SK-N-SH treated with all-trans-retinoic acid at 6 μM for 48 hours (cell line): ENCODE data around the gene PRR4.

Source experiments
- ATAC-seq: fragments of 200-7000 bp; cut with Tn5 transposase; 3 replicates; pipeline ENCODE4 v1.9.1; 2020; ENCODE audit warnings: mild to moderate bottlenecking, moderate library complexity
- BACH2 ChIP-seq: fragments of 250-450 bp; sonication (Bioruptor Pico); IDR thresholded peaks from 2 replicates; pipeline ENCODE4 v1.9.0; 2021; ENCODE audit warnings: mild to moderate bottlenecking, borderline replicate concordance
- CSDC2 ChIP-seq: fragments of 250-450 bp; sonication (Bioruptor Pico); IDR thresholded peaks from 2 replicates; pipeline ENCODE4 v1.5.0; 2020; ENCODE audit warnings: mild to moderate bottlenecking, moderate library complexity
- ESRRG ChIP-seq: fragments of 250-450 bp; sonication (Bioruptor Pico); IDR thresholded peaks from 2 replicates; pipeline ENCODE4 v1.6.1; 2021; ENCODE audit warnings: mild to moderate bottlenecking
- OSR1 ChIP-seq: fragments of 250-450 bp; sonication (Bioruptor Pico); IDR thresholded peaks from 2 replicates; pipeline ENCODE4 v1.8.0; 2022; ENCODE audit warnings: moderate library complexity, mild to moderate bottlenecking, inconsistent platforms
- PPARA ChIP-seq: fragments of 250-450 bp; sonication (Bioruptor Pico); IDR thresholded peaks from 2 replicates; pipeline ENCODE4 v1.5.0; 2020; ENCODE audit warnings: mild to moderate bottlenecking, borderline replicate concordance
- RARB ChIP-seq: fragments of 250-450 bp; sonication (Bioruptor Pico); IDR thresholded peaks from 2 replicates; pipeline ENCODE4 v1.8.0; 2021; ENCODE audit warnings: mild to moderate bottlenecking, moderate library complexity
- SNAI2 ChIP-seq: fragments of 250-450 bp; sonication (Bioruptor Pico); IDR thresholded peaks from 2 replicates; pipeline ENCODE4 v1.5.0; 2020; ENCODE audit warnings: mild to moderate bottlenecking, moderate library complexity
- TCF4 ChIP-seq: fragments of 250-450 bp; sonication (Bioruptor Pico); IDR thresholded peaks from 2 replicates; pipeline ENCODE4 v1.8.0; 2021; ENCODE audit warnings: mild to moderate bottlenecking, moderate library complexity, borderline replicate concordance
- TOX ChIP-seq: fragments of 250-450 bp; sonication (Bioruptor Pico); IDR thresholded peaks from 2 replicates; pipeline ENCODE4 v1.8.0; 2021; ENCODE audit warnings: mild to moderate bottlenecking, moderate library complexity, borderline replicate concordance
- ZFP3 ChIP-seq: fragments of 250-450 bp; sonication (Bioruptor Pico); IDR thresholded peaks from 2 replicates; pipeline ENCODE4 v1.5.0; 2020; ENCODE audit warnings: mild to moderate bottlenecking, moderate library complexity
- ZFP30 ChIP-seq: fragments of 450-650 bp; formaldehyde crosslinking; IDR thresholded peaks from 2 replicates; pipeline ENCODE4 v1.5.0; 2022; ENCODE audit warnings: mild to moderate bottlenecking, moderate library complexity
- ZNF565 ChIP-seq: fragments of 450-650 bp; formaldehyde crosslinking; conservative IDR thresholded peaks from 2 replicates; pipeline ENCODE4 v1.5.0; 2020; ENCODE audit warnings: low read depth, mild to moderate bottlenecking, moderate library complexity
- ZNF70 ChIP-seq: fragments of 450-650 bp; formaldehyde crosslinking; IDR thresholded peaks from 2 replicates; pipeline ENCODE4 v1.5.0; 2020; ENCODE audit warnings: mild to moderate bottlenecking, moderate library complexity
- ZNF8 ChIP-seq: fragments of 450-650 bp; formaldehyde crosslinking; IDR thresholded peaks from 2 replicates; pipeline ENCODE4 v1.5.0; 2020; ENCODE audit warnings: mild to moderate bottlenecking, moderate library complexity
- TF ChIP-seq, protein P1 (sequence below): fragments of 250-450 bp; sonication (Bioruptor Pico); IDR thresholded peaks from 2 replicates; pipeline ENCODE4 v1.5.1; 2021; ENCODE audit warnings: mild to moderate bottlenecking, moderate library complexity
- TF ChIP-seq, protein P2 (sequence below): fragments of 250-450 bp; sonication (Bioruptor Pico); IDR thresholded peaks from 2 replicates; pipeline ENCODE4 v1.8.0; 2021; ENCODE audit warnings: low read depth, mild to moderate bottlenecking, moderate library complexity, borderline replicate concordance
- TF ChIP-seq, protein P3 (sequence below): fragments of 250-450 bp; sonication (Bioruptor Pico); IDR thresholded peaks from 2 replicates; pipeline ENCODE4 v1.8.0; 2020; ENCODE audit warnings: mild to moderate bottlenecking, moderate library complexity, borderline replicate concordance
- TF ChIP-seq, protein P4 (sequence below): fragments of 250-450 bp; sonication (Bioruptor Pico); IDR thresholded peaks from 2 replicates; pipeline ENCODE4 v1.5.1; 2020; ENCODE audit warnings: low read depth, mild to moderate bottlenecking, moderate library complexity
- TF ChIP-seq, protein P5 (sequence below): fragments of 250-450 bp; sonication (Bioruptor Pico); IDR thresholded peaks from 2 replicates; pipeline ENCODE4 v1.5.0; 2020; ENCODE audit warnings: mild to moderate bottlenecking, moderate library complexity

The PRR4 gene

DNA sequence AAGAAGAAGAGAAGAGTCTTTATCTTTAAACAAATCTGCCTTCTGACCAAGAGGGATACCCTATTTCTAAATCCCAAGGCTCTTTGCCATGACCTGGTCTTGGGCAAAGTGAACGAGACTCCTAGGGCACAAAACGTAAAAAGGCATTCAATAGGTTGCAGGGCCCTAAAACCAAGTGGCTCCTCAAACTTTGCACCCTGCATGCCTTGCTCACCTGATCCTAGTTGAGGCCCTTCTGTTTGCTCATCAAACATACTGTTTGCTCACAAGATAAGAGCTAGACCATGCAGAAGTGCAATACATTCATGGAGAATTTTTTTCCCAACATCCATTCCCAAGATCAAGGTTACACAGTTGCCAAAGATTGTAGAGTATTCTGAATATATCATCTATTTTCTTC lies 42.7 kb upstream of the PRR4 start (continued):
- TF ChIP-seq, protein P1, sequence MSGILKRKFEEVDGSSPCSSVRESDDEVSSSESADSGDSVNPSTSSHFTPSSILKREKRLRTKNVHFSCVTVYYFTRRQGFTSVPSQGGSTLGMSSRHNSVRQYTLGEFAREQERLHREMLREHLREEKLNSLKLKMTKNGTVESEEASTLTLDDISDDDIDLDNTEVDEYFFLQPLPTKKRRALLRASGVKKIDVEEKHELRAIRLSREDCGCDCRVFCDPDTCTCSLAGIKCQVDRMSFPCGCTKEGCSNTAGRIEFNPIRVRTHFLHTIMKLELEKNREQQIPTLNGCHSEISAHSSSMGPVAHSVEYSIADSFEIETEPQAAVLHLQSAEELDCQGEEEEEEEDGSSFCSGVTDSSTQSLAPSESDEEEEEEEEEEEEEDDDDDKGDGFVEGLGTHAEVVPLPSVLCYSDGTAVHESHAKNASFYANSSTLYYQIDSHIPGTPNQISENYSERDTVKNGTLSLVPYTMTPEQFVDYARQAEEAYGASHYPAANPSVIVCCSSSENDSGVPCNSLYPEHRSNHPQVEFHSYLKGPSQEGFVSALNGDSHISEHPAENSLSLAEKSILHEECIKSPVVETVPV (CRISPR knock-in tag), result no peak
- TF ChIP-seq OSR1 (CRISPR knock-in tag), result no peak

DNA sequence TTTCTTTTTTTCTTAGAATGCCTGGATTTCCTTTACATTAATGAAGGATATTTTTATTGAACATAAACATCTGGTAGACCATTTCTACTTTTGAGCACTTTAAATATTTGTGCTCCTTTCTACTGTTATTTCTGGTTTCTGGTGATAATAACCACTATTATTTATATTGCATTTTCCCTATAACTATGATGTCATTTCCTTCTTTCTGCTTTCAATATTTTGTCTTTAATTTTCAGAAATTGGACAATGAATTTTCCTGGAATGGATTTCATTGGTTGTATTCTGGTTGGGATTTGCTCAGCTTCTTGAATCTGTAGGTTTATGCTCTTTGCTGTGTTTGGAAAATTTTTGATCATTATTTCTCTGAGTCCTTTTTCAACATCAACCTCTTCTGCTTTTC lies 40.0 kb upstream of the PRR4 start:
- no peak for ATAC-seq
- no peak for TF ChIP-seq SNAI2 (CRISPR knock-in tag)
- TF ChIP-seq ZFP30 (CRISPR knock-in tag), result no peak
- TF ChIP-seq ZFP3 (CRISPR knock-in tag), result no peak
- TF ChIP-seq, protein P2, sequence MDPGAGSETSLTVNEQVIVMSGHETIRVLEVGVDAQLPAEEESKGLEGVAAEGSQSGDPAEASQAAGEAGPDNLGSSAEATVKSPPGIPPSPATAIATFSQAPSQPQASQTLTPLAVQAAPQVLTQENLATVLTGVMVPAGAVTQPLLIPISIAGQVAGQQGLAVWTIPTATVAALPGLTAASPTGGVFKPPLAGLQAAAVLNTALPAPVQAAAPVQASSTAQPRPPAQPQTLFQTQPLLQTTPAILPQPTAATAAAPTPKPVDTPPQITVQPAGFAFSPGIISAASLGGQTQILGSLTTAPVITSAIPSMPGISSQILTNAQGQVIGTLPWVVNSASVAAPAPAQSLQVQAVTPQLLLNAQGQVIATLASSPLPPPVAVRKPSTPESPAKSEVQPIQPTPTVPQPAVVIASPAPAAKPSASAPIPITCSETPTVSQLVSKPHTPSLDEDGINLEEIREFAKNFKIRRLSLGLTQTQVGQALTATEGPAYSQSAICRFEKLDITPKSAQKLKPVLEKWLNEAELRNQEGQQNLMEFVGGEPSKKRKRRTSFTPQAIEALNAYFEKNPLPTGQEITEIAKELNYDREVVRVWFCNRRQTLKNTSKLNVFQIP (CRISPR knock-in tag), result no peak
- TF ChIP-seq ESRRG (CRISPR knock-in tag), result no peak
- TF ChIP-seq, protein P3, sequence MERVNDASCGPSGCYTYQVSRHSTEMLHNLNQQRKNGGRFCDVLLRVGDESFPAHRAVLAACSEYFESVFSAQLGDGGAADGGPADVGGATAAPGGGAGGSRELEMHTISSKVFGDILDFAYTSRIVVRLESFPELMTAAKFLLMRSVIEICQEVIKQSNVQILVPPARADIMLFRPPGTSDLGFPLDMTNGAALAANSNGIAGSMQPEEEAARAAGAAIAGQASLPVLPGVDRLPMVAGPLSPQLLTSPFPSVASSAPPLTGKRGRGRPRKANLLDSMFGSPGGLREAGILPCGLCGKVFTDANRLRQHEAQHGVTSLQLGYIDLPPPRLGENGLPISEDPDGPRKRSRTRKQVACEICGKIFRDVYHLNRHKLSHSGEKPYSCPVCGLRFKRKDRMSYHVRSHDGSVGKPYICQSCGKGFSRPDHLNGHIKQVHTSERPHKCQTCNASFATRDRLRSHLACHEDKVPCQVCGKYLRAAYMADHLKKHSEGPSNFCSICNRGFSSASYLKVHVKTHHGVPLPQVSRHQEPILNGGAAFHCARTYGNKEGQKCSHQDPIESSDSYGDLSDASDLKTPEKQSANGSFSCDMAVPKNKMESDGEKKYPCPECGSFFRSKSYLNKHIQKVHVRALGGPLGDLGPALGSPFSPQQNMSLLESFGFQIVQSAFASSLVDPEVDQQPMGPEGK, result no peak
- no peak for TF ChIP-seq CSDC2 (CRISPR knock-in tag)
- TF ChIP-seq OSR1 (CRISPR knock-in tag), result no peak
- no peak for TF ChIP-seq ZNF565 (CRISPR knock-in tag)
- TF ChIP-seq ZNF70 (CRISPR knock-in tag), result no peak
- no peak for TF ChIP-seq ZNF8 (CRISPR knock-in tag)
- TF ChIP-seq, protein P1 (CRISPR knock-in tag), result no peak
- TF ChIP-seq TOX (CRISPR knock-in tag), result no peak
- no peak for TF ChIP-seq BACH2 (CRISPR knock-in tag)
- TF ChIP-seq, all 23 proteins: peak for 0

DNA sequence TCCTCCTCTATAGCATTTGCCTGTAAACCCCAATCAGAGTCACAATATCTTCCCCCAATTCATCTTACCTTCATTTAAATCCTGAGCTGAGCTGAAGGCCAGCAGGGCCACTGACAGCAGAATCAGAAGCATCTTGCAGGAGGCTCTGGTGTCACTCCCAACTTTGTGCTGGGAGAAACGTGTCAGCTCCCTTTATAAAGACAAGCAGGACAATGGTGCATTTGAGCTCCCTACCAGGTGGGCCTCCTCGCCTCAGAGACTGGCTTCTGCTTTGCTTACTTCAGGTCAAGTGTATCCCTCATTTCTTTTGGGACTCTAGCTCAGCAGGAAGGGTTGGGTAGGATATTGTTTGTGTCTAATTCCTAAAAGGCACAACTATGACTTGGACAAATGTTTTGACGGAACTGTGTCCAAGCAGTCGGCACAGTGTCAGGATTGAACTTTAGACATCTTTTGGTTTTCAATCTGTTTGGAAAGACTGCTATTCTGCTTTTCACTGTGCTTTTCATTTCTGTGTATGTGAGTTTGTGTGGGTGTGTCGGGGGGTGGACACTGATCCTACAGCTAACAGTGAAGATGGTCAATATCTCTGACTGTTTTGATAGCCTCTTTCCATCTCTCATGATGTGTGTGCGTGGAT lies 34.9 kb upstream of the PRR4 start, which contains the start of gene PRH1:
TSS of gene PRH1 (minus strand) at position 170 of the 640 bp plus-strand sequence. CDS start at position 132, 38 bp downstream.
- ATAC-seq, result no peak
- no peak for TF ChIP-seq RARB
- TF ChIP-seq PPARA (CRISPR knock-in tag), result no peak
- TF ChIP-seq ZFP30 (CRISPR knock-in tag), result no peak
- TF ChIP-seq, protein P4, sequence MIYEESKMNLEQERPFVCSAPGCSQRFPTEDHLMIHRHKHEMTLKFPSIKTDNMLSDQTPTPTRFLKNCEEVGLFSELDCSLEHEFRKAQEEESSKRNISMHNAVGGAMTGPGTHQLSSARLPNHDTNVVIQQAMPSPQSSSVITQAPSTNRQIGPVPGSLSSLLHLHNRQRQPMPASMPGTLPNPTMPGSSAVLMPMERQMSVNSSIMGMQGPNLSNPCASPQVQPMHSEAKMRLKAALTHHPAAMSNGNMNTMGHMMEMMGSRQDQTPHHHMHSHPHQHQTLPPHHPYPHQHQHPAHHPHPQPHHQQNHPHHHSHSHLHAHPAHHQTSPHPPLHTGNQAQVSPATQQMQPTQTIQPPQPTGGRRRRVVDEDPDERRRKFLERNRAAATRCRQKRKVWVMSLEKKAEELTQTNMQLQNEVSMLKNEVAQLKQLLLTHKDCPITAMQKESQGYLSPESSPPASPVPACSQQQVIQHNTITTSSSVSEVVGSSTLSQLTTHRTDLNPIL, result no peak
- TF ChIP-seq ESRRG (CRISPR knock-in tag), result no peak
- TF ChIP-seq, protein P2 (CRISPR knock-in tag), result no peak
- no peak for TF ChIP-seq ZNF8 (CRISPR knock-in tag)
- TF ChIP-seq CSDC2 (CRISPR knock-in tag), result no peak
- TF ChIP-seq, protein P3, result no peak
- TF ChIP-seq ZFP3 (CRISPR knock-in tag), result no peak
- TF ChIP-seq TCF4 (CRISPR knock-in tag), result no peak
- no peak for TF ChIP-seq SNAI2 (CRISPR knock-in tag)
- TF ChIP-seq, protein P5, sequence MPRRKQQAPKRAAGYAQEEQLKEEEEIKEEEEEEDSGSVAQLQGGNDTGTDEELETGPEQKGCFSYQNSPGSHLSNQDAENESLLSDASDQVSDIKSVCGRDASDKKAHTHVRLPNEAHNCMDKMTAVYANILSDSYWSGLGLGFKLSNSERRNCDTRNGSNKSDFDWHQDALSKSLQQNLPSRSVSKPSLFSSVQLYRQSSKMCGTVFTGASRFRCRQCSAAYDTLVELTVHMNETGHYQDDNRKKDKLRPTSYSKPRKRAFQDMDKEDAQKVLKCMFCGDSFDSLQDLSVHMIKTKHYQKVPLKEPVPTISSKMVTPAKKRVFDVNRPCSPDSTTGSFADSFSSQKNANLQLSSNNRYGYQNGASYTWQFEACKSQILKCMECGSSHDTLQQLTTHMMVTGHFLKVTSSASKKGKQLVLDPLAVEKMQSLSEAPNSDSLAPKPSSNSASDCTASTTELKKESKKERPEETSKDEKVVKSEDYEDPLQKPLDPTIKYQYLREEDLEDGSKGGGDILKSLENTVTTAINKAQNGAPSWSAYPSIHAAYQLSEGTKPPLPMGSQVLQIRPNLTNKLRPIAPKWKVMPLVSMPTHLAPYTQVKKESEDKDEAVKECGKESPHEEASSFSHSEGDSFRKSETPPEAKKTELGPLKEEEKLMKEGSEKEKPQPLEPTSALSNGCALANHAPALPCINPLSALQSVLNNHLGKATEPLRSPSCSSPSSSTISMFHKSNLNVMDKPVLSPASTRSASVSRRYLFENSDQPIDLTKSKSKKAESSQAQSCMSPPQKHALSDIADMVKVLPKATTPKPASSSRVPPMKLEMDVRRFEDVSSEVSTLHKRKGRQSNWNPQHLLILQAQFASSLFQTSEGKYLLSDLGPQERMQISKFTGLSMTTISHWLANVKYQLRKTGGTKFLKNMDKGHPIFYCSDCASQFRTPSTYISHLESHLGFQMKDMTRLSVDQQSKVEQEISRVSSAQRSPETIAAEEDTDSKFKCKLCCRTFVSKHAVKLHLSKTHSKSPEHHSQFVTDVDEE (CRISPR knock-in tag), result no peak
- TF ChIP-seq, protein P1 (CRISPR knock-in tag), result no peak
- no peak for TF ChIP-seq TOX (CRISPR knock-in tag)
